Measurements from ENCODE around the gene FOXB1.

FOXB1 gene

DNA sequence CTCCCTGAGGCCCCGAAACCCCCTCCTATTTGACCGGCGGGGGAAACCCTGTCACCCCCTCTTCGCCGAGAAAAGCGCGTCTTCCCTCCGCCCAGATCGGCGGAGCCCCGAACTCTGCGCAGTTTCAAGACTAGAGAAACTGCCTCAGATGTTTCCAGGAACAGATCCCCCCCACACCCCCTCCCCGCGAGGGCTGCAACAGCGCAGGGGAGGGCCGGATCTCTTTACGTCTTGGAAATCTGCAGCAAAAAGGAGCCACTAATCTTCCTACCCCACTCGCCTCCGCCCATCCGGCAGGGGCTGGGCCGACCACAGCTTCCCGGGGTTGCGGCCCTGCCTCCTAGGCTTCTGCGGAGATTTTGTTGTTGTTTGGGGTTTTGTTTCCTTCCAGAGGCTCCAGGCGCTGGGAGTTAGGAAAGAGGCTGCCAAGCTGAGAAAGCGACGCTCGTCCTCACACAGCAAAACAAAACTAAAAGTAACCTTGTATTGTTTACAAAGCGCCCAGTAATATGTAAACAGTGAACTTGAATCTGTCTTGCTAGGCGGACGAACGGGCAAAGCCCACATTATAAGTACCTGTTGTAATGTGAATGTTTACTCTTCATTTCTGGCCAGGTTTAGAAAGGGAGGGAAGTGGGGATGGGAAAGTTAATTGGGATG, 2.2 kb downstream of the FOXB1 start:
- ChIA-PET CTCF (no interaction called here), POLR2A (no interaction called here)
- no peak for DNase-seq (ENCODE audit: low read depth, low spot score)
- TF ChIP-seq, protein P1, sequence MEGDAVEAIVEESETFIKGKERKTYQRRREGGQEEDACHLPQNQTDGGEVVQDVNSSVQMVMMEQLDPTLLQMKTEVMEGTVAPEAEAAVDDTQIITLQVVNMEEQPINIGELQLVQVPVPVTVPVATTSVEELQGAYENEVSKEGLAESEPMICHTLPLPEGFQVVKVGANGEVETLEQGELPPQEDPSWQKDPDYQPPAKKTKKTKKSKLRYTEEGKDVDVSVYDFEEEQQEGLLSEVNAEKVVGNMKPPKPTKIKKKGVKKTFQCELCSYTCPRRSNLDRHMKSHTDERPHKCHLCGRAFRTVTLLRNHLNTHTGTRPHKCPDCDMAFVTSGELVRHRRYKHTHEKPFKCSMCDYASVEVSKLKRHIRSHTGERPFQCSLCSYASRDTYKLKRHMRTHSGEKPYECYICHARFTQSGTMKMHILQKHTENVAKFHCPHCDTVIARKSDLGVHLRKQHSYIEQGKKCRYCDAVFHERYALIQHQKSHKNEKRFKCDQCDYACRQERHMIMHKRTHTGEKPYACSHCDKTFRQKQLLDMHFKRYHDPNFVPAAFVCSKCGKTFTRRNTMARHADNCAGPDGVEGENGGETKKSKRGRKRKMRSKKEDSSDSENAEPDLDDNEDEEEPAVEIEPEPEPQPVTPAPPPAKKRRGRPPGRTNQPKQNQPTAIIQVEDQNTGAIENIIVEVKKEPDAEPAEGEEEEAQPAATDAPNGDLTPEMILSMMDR (IDR thresholded peaks at IDR 0.05; ENCODE audit: insufficient read depth, low read length, missing control alignments), result no peak
- peak overlapping the region; percentile 43 for H3K4me3 ChIP-seq (ENCODE audit: low read depth, low read length)

- CTCF ChIA-PET, result no interaction called here
- POLR2A ChIA-PET, result no interaction called here
- no peak for DNase-seq (ENCODE audit: low read depth, low spot score)
- H3K4me3 ChIP-seq (ENCODE audit: low read depth, low read length), result no peak overlapping the region
- TF ChIP-seq, protein P1 (IDR thresholded peaks at IDR 0.05; ENCODE audit: insufficient read depth, low read length, missing control alignments), result no peak
These were observed 2.8 kb downstream of the FOXB1 start for GRCh38 chr15:60006873-60007272.

DNA sequence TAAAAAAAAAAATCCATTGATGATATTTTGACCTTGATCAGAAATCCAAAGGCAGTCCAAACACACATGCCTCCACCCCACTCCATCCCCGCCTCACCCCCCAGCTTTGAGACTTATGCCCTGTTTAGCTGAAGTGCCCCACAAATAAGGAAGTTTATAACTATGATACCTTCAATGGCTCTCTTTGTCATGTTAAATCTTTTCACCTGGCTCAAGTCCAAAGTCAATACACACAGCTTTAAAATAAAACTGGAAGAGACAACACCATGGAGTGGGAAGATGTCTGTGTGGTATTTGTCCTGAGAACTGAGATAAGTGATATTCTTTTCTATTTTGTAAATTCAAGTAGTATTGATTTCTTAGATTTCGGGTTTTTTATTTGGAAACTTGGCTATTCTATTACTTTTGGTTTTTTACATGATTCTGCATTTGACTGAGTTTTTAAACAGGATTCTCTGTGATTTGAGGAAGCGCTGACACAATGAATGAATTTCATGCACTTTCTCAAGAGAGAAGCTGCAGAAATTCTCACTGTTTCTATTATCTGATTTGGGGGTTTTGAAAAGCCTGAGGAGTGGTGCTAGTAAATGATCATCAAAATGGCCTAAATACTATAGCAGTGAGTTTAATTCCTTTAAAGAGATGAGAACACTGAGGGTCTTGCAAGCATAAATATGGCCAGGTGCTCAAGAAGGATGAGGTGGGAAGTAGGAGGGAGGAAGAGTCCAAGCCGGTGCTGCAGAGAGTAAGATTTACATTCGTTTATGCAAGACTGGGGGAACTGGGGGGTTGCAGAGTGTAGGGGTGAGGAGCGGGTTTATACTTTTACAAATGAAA, 5.2 kb downstream of the FOXB1 start:
- TF ChIP-seq, protein P1 (IDR thresholded peaks at IDR 0.05; ENCODE audit: insufficient read depth, low read length, missing control alignments), result no peak
- no peak for DNase-seq (ENCODE audit: low read depth, low spot score)
- CTCF ChIA-PET, result no interaction called here
- POLR2A ChIA-PET, result no interaction called here
- H3K4me3 ChIP-seq (ENCODE audit: low read depth, low read length), result no peak overlapping the region

DNA sequence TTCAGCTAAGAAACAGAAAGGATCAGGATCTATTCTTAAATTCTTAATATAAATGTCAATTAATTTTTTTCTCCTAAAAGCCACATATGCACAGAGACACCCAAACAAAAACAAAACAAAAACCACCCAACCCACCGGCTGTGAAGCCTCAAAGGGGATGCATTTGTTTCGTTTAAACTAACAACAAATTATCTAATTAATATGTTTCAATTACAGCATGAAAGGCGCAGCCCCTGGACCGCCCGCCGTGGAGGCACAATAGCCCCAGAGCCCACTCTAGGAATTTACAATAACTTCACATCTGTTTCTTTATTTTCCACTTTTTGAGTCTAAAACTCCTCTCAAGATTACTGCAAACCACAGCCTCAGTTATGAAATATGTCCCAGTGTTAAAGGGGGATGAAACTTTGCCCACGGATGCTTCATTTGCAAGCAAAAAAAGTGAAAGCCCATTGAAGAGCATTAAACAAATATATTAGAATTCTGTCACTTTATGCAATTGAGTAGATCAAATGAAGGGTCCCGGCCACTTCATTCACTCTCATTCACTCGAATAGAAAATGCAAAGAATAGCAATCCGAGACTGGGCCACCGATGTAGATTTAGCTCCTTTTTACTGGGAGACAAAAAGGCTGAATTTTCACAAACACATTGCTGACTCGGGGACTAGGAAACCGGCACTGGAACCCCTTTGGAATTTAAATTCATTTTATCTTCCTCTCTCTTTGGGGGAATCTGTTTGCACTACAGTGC, 6.0 kb downstream of the FOXB1 start:
- no peak overlapping the region for H3K4me3 ChIP-seq (ENCODE audit: low read depth, low read length)
- TF ChIP-seq, protein P1 (IDR thresholded peaks at IDR 0.05; ENCODE audit: insufficient read depth, low read length, missing control alignments), result no peak
- DNase-seq (ENCODE audit: low read depth, low spot score), result no peak
- ChIA-PET POLR2A (no interaction called here), CTCF (no interaction called here)

- ChIA-PET CTCF (no interaction called here), POLR2A (no interaction called here)
- H3K4me3 ChIP-seq (ENCODE audit: low read depth, low read length), result no peak overlapping the region
- no peak for DNase-seq (ENCODE audit: low read depth, low spot score)
- TF ChIP-seq, protein P1 (IDR thresholded peaks at IDR 0.05; ENCODE audit: insufficient read depth, low read length, missing control alignments), result no peak
These were observed 6.7 kb downstream of the FOXB1 start for GRCh38 chr15:60010858-60011257.

DNA sequence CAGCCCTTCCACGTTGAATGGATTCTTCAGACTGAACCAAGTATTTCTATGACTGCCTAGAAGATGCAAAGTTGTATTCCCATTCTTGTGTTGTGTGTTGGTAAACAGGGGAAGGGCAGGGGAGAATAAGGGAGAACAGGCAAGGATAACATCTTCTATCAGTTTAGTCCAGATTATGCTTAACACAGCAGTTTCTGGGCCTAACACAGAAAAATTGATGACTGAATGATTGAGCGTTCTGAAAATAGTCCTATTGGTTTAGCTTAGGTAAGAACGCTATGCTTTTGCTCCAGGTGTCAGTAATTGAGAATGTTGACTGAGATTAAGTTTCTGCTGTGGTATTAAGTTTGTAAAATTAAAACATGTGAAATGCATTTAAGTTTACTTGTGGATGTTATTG, 8.6 kb downstream of the FOXB1 start:
- TF ChIP-seq, protein P1 (IDR thresholded peaks at IDR 0.05; ENCODE audit: insufficient read depth, low read length, missing control alignments), result no peak
- ChIA-PET POLR2A (no interaction called here), CTCF (no interaction called here)

More for the DNA sequence above, 8.6 kb downstream of the FOXB1 start:
- DNase-seq (ENCODE audit: low read depth, low spot score), result no peak
- H3K4me3 ChIP-seq (ENCODE audit: low read depth, low read length), result no peak overlapping the region

Data from AG04449 (cell line).